NCI-H128 (cell line): ENCODE measurements around the gene SCRN2.

ENCODE experiments used
- DNase-seq: peaks from one replicate; lab custom pipeline; 2025; ENCODE audit not compliant: unreplicated experiment; lab: John Stamatoyannopoulos, UW

SCRN2 gene

DNA sequence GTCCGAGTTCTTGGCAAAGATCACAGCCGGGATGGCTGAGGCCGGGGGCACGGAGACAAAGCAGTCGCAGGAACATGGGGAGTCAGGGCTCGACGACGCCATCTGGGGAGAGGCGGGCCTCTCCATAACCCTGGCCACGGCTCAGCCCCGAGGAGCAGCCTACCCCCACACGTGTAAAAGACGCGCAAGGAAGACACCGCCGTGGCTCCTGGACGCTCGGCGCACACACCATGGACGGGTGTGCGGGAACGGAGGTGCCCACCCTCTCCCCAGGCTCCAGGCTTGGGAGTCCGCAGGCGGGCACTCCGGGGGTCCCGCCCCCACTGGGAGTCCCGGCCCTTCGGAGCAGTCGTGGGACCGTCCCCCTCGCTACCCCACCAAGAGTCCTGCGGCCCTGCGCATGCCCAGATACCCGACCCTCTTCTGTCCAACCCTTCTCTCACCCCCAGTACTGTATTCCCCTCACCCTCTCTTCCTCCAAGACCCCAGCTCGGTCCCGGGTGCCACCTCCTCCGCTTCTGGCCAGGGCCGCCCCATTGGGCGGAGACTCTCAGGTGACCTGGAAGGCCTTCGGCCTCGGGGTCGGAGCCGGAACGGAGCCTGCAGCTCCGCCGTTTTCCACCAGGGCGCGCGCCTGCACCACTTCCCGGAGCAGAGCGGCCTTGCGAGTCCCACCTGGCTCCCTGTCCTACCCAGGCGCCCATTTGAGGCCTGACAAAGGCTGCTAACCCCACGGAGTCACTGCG is at the start of gene SCRN2:
TSS of gene SCRN2 (minus strand) at position 532 of the 746 bp plus-strand sequence. CDS start at position 102, 430 bp downstream.
- DNase-seq, result peak; percentile 65

DNA sequence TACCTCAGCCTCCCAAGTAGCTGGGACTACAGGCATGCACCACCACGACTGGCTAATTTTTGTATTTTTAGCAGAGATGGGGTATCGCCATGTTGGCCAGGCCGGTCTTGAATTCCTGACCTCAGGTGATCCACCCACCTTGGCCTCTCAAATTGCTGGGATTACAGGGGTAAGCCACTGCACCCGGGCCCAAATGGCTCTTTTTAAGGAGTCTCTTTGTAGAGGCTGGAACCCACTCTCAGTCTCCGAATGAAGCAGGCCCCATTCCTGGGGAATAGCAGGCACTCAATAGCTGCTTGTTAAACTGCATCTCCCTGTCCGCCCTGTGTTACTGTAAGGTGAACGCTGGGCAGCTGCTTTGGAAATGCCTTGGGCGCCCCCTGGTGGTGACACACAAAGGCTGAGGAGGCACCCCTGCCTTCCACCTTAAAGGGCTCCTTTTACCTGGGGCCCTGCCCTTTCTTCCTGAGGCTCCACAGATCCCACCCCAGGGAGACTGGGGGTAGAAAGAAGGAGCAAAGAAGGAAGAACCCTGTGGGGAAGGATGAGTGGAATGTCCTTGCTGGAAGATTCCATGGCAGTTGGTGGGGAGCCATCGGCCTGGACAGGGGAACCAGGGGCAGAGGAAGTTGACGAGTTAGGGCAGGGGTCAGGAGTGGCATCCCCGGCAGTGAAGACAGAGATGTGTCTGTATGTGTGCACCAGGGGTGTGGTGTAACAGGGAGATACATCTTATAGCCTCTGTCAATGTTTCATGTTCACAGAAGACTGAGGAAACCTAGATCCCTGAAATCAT is 48.9 kb upstream of the SCRN2 start:
- peak; percentile 50 for DNase-seq

DNA sequence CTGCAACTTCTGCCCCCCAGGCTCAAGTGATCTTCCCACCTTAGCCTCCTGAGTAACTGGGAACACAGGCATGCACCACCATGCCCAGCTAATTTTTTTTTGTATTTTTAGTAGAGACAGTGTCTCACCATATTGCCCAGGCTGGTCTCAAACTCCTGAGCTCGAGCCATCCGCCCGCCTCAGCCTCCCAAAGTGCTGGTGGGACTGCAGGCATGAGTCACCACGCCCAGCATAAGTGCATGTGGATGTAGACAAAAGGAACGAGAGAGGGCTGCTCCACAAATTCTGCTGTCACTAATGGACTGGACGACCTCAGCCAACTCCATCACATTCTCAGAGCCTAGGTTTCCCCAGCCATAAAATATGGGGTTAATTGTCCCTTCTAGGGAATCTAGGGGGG is 47.2 kb upstream of the SCRN2 start:
- no peak for DNase-seq

DNA sequence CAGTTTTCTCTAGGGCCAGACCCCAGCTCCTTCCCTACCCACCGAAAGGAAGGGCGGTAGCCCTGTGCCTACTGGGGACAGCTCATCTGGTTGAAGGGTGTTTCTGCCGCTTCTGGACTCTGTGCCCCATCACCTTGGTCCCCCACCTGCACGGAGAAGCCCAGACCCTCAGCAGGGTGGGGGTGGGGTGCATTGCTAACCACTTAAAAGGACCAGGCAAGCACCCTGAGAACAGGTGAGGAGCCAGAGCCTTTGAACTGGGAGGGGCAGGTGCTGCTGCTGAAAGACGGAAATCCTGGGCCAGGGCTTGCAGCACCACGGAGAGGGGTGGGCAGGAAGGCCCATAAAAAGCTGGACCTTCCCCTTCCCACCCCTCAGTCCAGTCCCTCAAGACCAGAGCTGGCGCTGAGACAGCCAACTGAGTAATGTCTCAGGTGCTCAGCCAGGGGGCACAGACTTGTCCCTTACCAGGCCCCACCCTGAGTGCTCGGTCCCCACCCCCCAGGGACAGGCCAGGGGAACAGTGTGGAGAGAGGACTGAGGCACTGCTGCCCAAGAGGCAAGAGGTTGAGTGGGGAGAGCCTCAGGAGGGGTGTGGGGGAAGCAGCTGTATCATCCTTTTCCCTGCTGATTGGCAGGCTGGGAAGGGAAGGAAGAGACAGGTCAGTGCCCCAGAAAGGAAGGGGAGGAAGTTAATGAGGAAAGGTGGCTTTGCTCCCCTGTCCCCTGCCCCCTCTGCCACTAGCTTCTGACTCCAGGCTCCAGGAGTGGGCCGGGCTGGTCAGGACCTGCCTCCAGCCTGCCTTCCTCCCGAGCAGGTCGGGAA is 44.0 kb upstream of the SCRN2 start:
- DNase-seq, result no peak

DNA sequence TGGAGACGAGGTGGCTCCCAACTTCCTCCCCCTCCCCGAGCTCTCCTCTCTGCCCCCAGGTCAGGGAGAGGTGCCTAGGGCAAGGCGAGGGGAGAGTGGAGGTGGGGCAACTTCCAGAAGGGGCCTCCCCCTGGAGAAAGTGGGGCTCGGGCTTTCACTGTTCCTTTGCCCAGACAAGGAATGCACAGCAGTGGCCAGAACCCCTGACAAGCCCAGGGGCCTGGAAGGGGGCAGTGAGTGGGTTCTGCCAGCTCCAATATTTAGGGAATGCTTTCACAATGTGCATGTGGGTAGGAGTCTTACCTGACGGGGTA is 43.3 kb upstream of the SCRN2 start:
- DNase-seq, result no peak

DNA sequence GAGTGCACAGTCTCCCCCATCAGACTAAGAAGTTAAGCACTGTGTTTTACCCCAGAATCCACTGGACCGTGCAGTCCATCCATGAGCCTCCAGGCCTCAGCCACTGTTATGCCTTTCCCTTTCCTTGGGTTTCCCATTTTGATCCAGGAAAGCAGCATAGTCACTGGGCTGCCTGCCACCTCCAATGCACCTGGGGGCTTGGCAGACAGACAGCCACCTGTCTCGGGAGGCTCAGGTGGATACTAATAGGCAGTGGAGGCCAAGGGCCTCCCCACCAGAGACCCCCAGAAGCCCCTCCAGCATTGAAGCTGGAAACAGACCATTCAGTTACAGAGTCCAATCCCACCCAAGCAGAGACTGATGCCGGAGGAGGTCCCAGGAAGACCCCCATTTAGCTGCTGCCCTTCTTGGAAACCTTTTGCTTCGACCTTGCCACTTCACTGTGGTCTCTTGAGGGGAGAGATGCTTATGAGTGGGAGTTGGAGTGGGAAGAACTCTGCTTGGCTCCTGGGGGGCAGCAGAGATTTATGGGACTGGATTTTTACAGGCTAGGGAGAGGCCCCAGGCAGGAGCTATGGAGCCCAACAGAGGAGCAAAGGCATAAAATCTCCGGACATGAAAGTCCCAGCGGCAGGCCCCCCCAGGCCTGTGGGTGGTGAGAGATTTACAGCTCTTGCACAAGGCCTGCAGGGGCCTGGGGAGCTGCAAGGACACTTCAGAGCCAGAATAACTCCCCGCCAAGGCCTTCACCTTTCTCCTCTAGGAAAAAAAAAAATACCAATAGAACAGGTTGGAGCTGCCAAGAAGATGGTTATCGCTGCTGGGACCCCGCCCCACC is 42.7 kb upstream of the SCRN2 start:
- DNase-seq, result no peak

DNA sequence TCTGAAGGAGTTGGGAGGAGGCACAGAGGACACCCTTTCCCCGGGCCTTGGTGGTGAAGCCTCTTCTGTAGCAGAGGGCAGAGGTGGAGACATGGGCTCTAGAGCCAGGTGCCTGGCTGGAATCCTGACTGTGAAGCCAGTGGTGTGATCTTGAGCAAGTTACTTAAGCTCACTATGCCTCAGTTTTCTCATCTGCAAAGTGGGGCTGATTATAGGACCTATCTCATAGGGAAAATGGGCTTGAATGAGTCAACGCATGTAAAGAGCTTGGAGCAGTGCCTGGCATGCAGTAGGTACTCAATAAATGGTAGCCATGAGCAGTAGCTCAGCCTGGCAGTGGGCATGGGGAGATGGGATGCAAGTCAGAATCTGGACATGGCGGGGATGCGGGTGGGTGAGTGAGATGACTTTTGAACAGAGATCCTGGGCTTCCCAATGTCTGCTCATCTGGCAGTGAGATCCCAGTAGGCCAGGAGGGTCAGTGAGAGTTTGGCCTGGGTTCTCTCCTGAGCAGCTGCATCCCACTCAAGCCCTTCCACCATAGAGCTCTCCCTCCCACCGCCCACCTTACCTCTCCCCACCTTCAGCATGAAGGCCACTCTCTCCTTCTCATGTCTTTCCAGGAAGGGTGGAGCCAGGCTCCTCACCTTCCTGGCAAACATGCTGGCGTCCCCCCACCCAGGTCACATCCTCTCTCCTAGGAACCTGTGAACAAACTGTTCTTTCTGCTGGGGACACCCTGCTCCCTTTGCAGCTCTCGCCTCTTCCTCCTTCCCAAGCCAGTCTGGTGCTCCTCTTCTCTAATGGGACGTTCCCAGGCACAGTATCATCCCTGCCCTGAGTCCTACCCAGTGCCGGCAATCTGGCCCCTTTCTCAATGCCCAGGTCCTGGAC is 41.9 kb upstream of the SCRN2 start:
- no peak for DNase-seq

DNA sequence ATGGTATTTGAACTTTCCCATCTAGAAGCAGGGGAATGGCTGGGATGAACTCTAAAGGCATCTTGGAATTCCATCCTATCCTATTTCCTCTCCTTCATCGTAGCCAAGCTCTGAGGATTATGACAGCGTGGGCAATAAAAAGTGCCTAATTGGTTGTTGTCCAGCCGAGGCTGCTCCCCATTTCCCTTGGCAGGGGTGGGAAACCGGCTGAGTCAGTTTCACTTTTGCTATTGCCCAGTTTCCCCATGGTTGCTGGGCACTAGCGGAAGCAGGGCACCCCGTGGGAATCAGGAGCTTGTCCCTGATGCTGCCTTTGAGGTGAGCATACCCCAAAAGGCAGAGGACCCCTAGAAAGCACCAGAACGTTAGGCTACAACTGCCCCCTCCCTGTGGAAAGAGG is 41.2 kb upstream of the SCRN2 start:
- no peak for DNase-seq

DNA sequence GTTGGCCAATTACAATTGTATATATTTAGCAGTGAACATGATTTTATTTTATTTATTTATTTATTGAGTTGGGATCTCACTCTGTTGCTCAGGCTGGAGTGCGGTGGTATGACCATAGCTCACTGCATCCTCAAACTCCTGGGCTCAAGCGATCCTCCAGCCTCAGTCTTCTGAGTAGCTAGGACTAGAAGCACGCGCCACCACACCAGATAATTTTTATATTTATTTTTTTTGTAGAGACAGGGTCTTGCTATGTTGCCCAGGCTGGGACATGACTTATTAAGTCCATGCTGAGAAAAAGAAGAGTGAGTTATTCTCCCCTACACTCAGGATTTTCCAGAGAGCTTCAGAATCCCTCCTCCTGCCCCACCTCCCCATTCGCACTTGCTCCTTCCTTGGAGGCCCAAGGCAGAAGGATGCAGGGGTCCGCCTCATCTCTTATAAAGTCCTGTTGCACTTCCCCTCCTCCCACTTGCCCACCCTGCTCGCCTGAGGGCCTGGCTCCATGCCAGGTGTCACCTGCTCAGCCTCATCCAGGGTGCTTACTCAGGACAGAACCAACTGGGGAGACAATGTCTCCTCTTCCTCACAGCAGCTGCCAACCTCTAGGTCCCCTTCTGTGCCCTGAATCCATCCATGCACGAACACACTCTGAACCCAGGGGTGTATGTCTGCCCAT is 38.8 kb upstream of the SCRN2 start:
- DNase-seq, result no peak

DNA sequence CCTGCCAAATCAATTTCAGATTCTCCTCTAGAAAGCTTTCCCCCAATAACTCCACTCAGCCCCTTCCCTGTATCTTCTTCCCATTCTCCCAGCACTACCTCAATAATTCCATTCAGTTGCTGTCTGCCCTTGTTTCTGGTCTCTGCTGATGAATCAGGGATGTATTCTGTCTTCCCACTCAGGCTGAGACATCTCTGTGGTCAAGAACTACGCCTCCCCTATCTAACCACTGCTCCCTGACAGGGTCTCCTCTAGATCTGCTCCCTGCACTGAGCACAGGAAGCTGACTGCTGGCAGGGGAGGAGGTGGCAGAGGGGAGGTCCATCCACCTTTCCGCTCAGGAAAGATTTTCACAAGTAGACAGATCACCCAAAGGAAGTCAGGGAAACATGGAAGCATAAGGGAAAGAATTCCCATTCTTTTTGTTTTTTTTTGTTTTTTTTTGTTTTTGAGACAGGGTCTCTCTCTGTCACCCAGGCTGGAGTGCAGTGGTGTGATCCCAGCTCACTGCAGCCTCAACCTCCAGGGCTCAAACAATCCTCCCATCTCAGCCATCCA is 38.0 kb upstream of the SCRN2 start:
- no peak for DNase-seq

DNA sequence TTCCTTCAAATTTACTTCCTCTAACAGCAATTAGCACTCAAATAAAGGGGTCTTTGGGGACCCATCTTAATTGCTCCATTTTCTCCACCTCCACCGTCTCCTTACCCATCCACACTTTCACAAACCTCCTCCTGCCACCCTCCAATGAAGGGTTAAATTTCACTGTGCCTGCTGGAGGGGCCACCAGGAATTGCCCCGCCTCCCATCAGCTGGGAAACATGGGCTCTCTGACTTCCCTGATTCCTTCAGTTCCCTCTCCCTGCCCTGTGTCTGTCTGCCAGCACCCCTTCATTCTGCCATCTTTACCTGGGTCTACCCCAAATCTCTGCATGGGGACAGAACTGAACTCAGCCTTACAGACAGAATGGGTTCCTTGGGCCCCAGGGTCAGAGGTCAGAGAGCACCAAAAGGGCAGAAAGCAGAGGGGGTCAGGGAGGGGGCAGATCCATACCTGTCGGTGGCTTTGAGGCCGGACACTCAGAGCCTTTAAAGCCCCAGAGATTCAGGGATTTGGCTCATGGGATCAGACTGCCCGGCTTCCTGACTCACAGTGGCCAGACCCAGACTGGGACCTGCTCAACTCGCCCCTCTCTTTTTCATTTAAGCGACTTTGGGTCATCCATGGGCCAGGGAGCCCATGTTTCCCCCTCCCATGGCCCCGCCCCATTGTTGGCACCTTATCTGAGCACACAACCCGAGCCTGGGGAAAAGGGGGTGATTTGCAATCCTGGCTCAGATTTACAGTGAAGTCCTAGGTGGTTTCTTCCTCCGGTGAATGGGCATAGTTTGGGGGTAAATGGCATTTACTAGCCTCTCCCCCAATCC is 37.3 kb upstream of the SCRN2 start:
- no peak for DNase-seq

DNA sequence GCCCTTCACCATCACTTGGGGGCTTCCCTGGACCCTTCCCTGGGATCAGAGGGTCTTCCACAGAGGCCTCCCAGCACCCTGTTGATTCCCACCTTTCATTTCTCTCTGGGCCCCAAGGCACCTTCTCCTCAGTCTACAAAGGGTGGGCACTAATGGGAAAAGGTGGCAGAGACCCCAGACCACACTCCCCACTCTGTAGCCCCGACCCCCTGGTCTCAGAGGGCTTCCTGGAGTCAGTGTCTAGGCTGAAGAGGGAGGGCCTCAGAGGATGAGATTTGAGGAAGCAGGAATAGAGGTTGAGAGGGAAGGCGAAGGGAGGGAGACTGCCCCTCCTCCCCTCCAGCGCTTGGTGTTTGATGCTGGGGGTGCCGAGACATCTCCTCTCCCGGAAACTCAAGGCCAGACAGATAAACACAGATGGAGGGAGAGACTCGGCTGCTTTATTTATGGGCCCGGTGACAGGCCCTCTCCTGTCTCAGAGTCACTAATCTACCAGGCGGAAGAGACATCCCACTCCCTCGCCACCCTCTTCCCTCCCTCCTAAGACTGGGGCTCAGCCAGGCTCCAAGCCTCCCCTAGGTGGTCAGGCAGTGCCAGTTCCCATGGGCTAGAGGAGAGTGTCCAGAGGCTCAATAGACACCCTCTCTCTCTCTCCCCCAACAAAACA is 36.4 kb upstream of the SCRN2 start:
- DNase-seq, result no peak

DNA sequence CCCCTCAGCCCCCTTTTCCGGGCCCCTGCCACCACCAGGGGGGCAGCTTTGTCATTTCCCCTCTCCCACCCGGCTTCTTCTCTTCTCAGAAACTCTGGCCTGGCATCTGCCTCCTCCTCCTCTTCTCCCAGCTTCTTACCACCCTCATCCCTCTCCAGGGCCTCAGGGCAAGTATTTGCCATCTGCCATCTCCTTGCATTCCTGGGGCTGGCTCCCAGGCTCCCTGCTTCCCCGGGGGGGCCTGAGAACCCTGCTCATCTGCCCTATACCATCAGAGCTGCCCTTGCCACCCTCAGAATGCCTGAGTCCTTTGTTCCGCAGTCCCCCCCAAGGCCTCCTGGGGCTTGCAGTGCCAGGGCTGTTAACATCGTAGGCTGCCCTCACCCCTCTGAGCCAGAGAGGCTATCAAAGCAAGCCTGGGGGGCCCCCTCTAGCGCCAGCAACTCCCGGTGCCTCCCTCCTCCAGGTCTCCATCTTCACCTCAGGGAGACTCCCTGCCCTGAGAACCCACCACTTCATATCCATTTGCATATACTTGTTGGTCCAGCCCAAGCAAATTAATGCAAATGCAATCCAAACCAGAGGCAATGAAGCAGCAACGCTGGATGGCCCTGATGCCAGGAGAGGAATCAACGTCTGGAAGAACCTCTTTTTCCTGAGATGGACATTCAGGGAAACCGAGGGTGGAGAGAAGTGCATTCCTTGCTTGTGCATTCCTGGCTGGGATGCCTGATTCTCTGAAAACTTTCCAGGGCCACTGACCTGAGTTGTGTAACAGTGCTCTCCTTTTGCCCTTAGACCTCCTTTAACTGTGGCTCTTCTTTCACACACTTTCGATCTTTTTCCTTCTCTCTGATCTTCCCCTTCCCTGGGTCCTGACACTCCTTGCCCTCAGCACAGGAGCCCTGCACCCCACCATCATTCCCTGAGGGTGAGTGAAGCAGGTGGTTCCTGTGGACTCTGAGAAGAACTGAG is 34.2 kb upstream of the SCRN2 start:
- no peak for DNase-seq

DNA sequence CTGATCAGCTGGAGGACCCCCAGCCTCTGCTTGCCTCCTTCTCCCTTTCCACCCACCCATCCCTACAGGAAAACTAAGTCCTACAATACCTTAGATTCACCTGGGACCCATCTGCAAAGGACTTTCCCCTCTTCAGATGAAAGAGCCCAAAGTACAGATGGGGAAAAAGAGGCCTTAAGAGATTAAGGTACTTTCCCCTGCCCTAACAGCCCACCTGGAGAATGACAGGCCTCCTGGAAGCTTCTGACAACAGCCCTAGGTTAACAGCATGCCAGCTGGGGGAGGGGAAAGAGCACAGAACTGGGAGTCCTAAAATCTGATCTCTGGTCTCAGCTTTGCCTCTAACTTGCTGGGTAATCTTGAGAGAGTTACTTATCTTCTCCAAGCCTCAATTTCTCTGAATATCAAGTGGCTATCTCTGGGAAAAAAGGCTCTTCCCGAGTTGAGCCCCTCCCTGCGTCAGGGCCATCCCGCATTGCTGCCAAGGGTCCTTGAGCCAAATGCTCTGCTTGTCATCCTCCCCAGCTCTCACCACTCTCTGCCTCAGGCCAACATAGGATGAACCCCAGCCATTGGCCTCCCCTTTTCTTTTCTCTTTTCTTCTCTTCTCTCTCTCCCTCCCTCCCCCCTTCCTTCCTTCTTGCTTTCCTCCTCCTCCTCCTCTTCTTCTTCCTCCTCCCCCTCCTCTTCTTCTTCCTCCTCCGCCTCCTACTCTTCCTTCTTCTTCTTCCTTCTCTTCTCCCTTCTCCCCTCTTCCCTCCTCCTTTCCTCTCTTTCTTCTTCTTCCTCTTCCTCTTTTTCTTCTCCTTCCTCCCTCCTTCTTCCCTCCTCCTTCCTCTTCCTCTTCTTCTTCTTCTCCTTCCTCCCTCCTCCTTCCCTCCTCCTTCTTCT is 32.4 kb upstream of the SCRN2 start:
- no peak for DNase-seq

DNA sequence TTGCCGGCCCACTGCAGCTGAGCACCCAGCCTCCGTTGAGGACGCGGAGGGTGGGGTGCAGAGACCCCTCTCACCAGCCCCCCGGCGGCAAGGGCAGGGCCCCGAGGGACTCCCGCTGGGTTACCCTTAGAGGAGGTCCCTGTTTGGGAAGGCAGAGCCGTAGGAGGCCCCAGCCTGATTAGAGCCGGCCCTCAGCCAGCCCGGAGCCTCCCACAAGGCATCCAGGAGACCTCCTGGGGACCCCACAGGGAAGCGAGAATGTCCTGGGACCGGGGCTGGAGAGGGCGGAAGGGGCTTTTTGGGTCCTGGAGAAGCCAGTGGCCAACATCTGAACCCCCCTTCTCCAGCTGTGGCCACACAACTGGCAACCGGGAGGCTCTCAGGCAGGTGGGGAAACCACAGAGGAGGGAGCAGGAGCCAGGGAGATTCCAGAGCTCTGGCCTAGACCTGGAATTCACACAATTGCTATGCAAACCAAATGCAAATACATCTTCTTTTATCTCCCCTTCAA is 31.6 kb upstream of the SCRN2 start:
- no peak for DNase-seq
